H1 (cell line): ENCODE results near the gene TXN2. TPM values are rescaled to one million over a fixed set of nuclear protein-coding genes. Genes with fewer than 3 reads are reported as not detected.

Experiments used
- CTCF ChIA-PET: fragments of 300-600 bp; sonication (Branson Sonifier 250); formaldehyde crosslinking; loops from one replicate; lab custom pipeline; 2021; ENCODE audit not compliant: partially characterized antibody; lab: Charles Lee
- POLR2A ChIA-PET: fragments of 300-600 bp; sonication (Branson Sonifier 250); formaldehyde crosslinking; loops from one replicate; lab custom pipeline; 2021; ENCODE audit warnings: inconsistent platforms; ENCODE audit not compliant: partially characterized antibody; lab: Charles Lee
- DNase-seq, 2 experiments: peaks; one replicate each; pipeline versions ENCODE4 v3.0.0 to v3.0.0-alpha.2; 2010 to 2022; ENCODE audit warnings: low spot score in 2 of 2, low read depth in 1 of 2, mixed read lengths in 1 of 2
- FAIRE-seq: peaks from 2 replicates; lab custom pipeline; 2011; peaks lifted over from hg19 to GRCh38; lab: Jason Lieb, UNC
- H2AFZ ChIP-seq: 2 replicates; pipeline ENCODE4 v1.8.1; 2012; ENCODE audit warnings: low read length, inconsistent platforms
- H2AK5ac ChIP-seq: 2 replicates; pipeline ENCODE4 v1.6.1; 2013; ENCODE audit warnings: low read depth, low read length
- H2BK120ac ChIP-seq: replicated peaks from 2 replicates; pipeline ENCODE3; 2013; ENCODE audit warnings: low read depth, low read length, inconsistent platforms
- H2BK12ac ChIP-seq: 2 replicates; pipeline ENCODE4 v1.6.1; 2013; ENCODE audit warnings: low read depth, low read length
- H2BK15ac ChIP-seq: 2 replicates; pipeline ENCODE4 v1.6.1; 2013; ENCODE audit warnings: low read length
- H2BK20ac ChIP-seq: 2 replicates; pipeline ENCODE4 v1.6.1; 2013; ENCODE audit warnings: low read length
- H2BK5ac ChIP-seq: 2 replicates; pipeline ENCODE4 v1.6.1; 2013; ENCODE audit warnings: low read depth, low read length
- H3K14ac ChIP-seq: 2 replicates; pipeline ENCODE4 v1.6.1; 2013; ENCODE audit warnings: inconsistent platforms; ENCODE audit not compliant: insufficient read length
- H3K18ac ChIP-seq: 2 replicates; pipeline ENCODE4 v1.6.1; 2013; ENCODE audit warnings: low read length; ENCODE audit errors: extremely low read depth
- H3K23ac ChIP-seq: 2 replicates; pipeline ENCODE4 v1.6.1; 2013; ENCODE audit warnings: inconsistent platforms; ENCODE audit not compliant: insufficient read length
- H3K23me2 ChIP-seq: 2 replicates; pipeline ENCODE4 v1.6.1; 2013; ENCODE audit warnings: low read depth, low read length
- H3K27ac ChIP-seq: 2 replicates; pipeline ENCODE4 v1.6.1; 2011; ENCODE audit warnings: low read depth, low read length, inconsistent platforms
- H3K27me3 ChIP-seq, 4 experiments: replicated peaks in 1 of 4; 1 replicate in 1 of 4; 2 replicates in 3 of 4; pipeline versions ENCODE4 v1.6.1 to v1.8.1; 2011 to 2013; ENCODE audit warnings: low read length in 3 of 4, mild to moderate bottlenecking in 3 of 4, inconsistent platforms in 2 of 4, mixed read lengths in 2 of 4, moderate library complexity in 1 of 4; ENCODE audit not compliant: control insufficient read depth in 3 of 4, insufficient read depth in 3 of 4; ENCODE audit errors: extremely low read depth in 1 of 4
- H3K36me3 ChIP-seq, 4 experiments: 2 replicates each; pipeline versions ENCODE4 v1.6.1 to v1.8.1; 2011 to 2013; ENCODE audit warnings: mild to moderate bottlenecking in 4 of 4, low read length in 3 of 4, moderate library complexity in 2 of 4, control low read depth in 1 of 4, inconsistent platforms in 1 of 4; ENCODE audit not compliant: insufficient read depth in 4 of 4, control insufficient read depth in 2 of 4
- H3K4ac ChIP-seq: replicated peaks from 2 replicates; pipeline ENCODE3; 2013; ENCODE audit warnings: low read length, low read depth, mixed read lengths, inconsistent platforms; ENCODE audit not compliant: insufficient read length
- H3K4me1 ChIP-seq, 4 experiments: replicated peaks in 1 of 4; 1 replicate in 1 of 4; 2 replicates in 3 of 4; pipeline versions ENCODE4 v1.6.1 to v1.8.1; 2011 to 2013; ENCODE audit warnings: low read length in 3 of 4, inconsistent platforms in 2 of 4, mixed read lengths in 1 of 4; ENCODE audit not compliant: insufficient read depth in 4 of 4, control insufficient read depth in 3 of 4
- H3K4me2 ChIP-seq, 2 experiments: 2 replicates each; pipeline versions ENCODE4 v1.6.1 to v1.8.1; 2011 to 2013; ENCODE audit warnings: low read depth in 2 of 2, low read length in 2 of 2, control low read depth in 1 of 2, inconsistent platforms in 1 of 2, mild to moderate bottlenecking in 1 of 2; ENCODE audit not compliant: insufficient read depth in 1 of 2
- H3K4me3 ChIP-seq, 4 experiments: fragments of 200-600, 300-600 bp in 1 of 4; sonication (generic), shearing (Covaris generic), sonication (Bioruptor Twin) in 1 of 4; 2 replicates each; pipeline versions ENCODE4 v1.5.1 to v1.8.1; 2011 to 2016; ENCODE audit warnings: low read length in 4 of 4, low read depth in 3 of 4, control low read depth in 2 of 4, inconsistent platforms in 2 of 4, mild to moderate bottlenecking in 2 of 4, mixed read lengths in 1 of 4, moderate library complexity in 1 of 4; ENCODE audit not compliant: insufficient read depth in 2 of 4; ENCODE audit errors: extremely low read depth in 1 of 4
- H3K56ac ChIP-seq: replicated peaks from 2 replicates; pipeline ENCODE3; 2013; ENCODE audit warnings: low read depth, mild to moderate bottlenecking, mixed read lengths, low read length, inconsistent platforms; ENCODE audit not compliant: insufficient read length
- H3K79me1 ChIP-seq: 2 replicates; pipeline ENCODE4 v1.6.1; 2013; ENCODE audit warnings: low read depth, low read length, control low read depth
- H3K79me2 ChIP-seq, 2 experiments: 2 replicates each; pipeline versions ENCODE4 v1.6.1 to v1.8.1; 2012 to 2013; ENCODE audit warnings: low read length in 2 of 2, mild to moderate bottlenecking in 2 of 2, inconsistent platforms in 1 of 2; ENCODE audit not compliant: insufficient read depth in 2 of 2, control insufficient read depth in 1 of 2
- H3K9ac ChIP-seq, 4 experiments: replicated peaks in 1 of 4; 1 replicate in 1 of 4; 2 replicates in 3 of 4; pipeline versions ENCODE4 v1.6.1 to v1.8.1; 2011 to 2013; ENCODE audit warnings: low read depth in 3 of 4, low read length in 3 of 4, control low read depth in 2 of 4, mild to moderate bottlenecking in 2 of 4, moderate library complexity in 2 of 4, inconsistent platforms in 1 of 4; ENCODE audit errors: extremely low read depth in 1 of 4
- H3K9me3 ChIP-seq, 2 experiments: 2 replicates each; pipeline versions ENCODE4 v1.6.1 to v1.8.1; 2012 to 2013; ENCODE audit warnings: mild to moderate bottlenecking in 2 of 2, moderate library complexity in 2 of 2, control low read depth in 1 of 2, inconsistent platforms in 1 of 2, low read depth in 1 of 2, low read length in 1 of 2, mixed read lengths in 1 of 2; ENCODE audit not compliant: insufficient read depth in 2 of 2
- H4K20me1 ChIP-seq, 2 experiments: replicated peaks in 1 of 2; 2 replicates each; pipeline versions ENCODE3 to v1.8.1; 2011 to 2013; ENCODE audit warnings: inconsistent platforms in 2 of 2, low read length in 2 of 2, mild to moderate bottlenecking in 1 of 2; ENCODE audit not compliant: insufficient read depth in 2 of 2, control insufficient read depth in 1 of 2
- H4K5ac ChIP-seq: 2 replicates; pipeline ENCODE4 v1.6.1; 2013; ENCODE audit warnings: low read length, low read depth, mixed read lengths, inconsistent platforms; ENCODE audit not compliant: insufficient read length
- H4K8ac ChIP-seq: 2 replicates; pipeline ENCODE4 v1.8.0; 2013; ENCODE audit warnings: mild to moderate bottlenecking, moderate library complexity, low read length, inconsistent platforms; ENCODE audit not compliant: insufficient read depth; ENCODE audit errors: extremely low read depth
- H4K91ac ChIP-seq: replicated peaks from 2 replicates; pipeline ENCODE3; 2013; ENCODE audit warnings: low read length, mixed read lengths, inconsistent platforms; ENCODE audit not compliant: insufficient read length
- KDM4A ChIP-seq: IDR thresholded peaks from one replicate; pipeline ENCODE4 v1.7.1; 2012; ENCODE audit warnings: low read depth, mild to moderate bottlenecking, moderate library complexity, low read length, inconsistent platforms; ENCODE audit not compliant: severe bottlenecking
- POLR2AphosphoS5 ChIP-seq: IDR thresholded peaks from 2 replicates; pipeline ENCODE4 v1.6.1; 2011; ENCODE audit warnings: low read depth, low read length
- SRF ChIP-seq: IDR thresholded peaks from 2 replicates; pipeline ENCODE4 v1.6.1; 2011; ENCODE audit warnings: mild to moderate bottlenecking, low read depth, low read length, moderate library complexity
- TCF12 ChIP-seq: IDR thresholded peaks from 2 replicates; pipeline ENCODE4 v1.6.1; 2011; ENCODE audit warnings: low read depth, mild to moderate bottlenecking, low read length
- WGBS, 2 experiments: shearing (Covaris generic) in 1 of 2; methylation state at CpG; one replicate each; pipeline versions ENCODE4 v1.1.6 to v1.1.7; 2013 to 2015; ENCODE audit warnings: low lambda C conversion rate in 2 of 2, mixed read lengths in 2 of 2, inconsistent platforms in 1 of 2, low coverage in 1 of 2, missing lambda C conversion rate in 1 of 2; ENCODE audit not compliant: insufficient replicate concordance in 2 of 2, insufficient coverage in 1 of 2, insufficient read length in 1 of 2; ENCODE audit errors: extremely low coverage in 1 of 2, missing lambda C conversion rate in 1 of 2; 5-methylcytosine and 5-hydroxymethylcytosine counted together
- polyA plus RNA-seq, 7 experiments: library from polyadenylated mRNA; depleted of rRNA in 3 of 7; stranded (reverse) in 5 of 7; unstranded in 2 of 7; fragments of >200 nt in 5 of 7; fragments of 200-250 nt in 2 of 7; gene quantifications; 1 replicate in 5 of 7; 2 replicates in 1 of 7; 4 replicates in 1 of 7; pipeline versions ENCODE4 v1.2.1 to v1.2.3, GENCODE V29; 2011 to 2013; ENCODE audit warnings: missing spikeins in 2 of 7, mixed read lengths in 2 of 7
- total RNA-seq: library from RNA; stranded (reverse); fragmentation: NEBNext Ultra II Directional; extraction: Animal tissue kit (Norgen Biotek cat#: 25700); gene quantifications from 2 replicates; pipeline ENCODE4 v1.2.1, GENCODE V29; 2021

TXN2 gene
- total and polyA plus RNA-seq, 2 of the 8 experiments (the other 6 are each of a cell fraction or from before 2014, with no cell fraction given) = 47.5 to 116 TPM

- H3K27ac ChIP-seq = no peak overlapping the region
- H3K36me3 ChIP-seq = peaks cover 35 to 51% (median 46%) of the 10 kb centered on the region in 4 experiments
- H3K4me1 ChIP-seq = peaks cover 0 to 5% (median 0%) of the 10 kb centered on the region in 4 experiments; a peak in 1 of 7 replicates
- no peak overlapping the region for H2AFZ ChIP-seq
- H3K79me1 ChIP-seq = no peaks in the 10 kb centered on the region
- no peak overlapping the region for H3K18ac ChIP-seq
- no peak for FAIRE-seq
- no peak overlapping the region for H4K8ac ChIP-seq
- H3K9me3 ChIP-seq = peaks cover 0 to 8% of the 10 kb centered on the region in 2 experiments; a peak in 2 of 4 replicates
- 91% methylated on average over 2 of the region's 3 CpGs; no CpG with 5 or more reads in 1 of the 2 experiments for WGBS, 2 experiments
- no peak overlapping the region for H3K4ac ChIP-seq
- no peak overlapping the region for H2BK120ac ChIP-seq
- H2AK5ac ChIP-seq = no peak overlapping the region
- H2BK15ac ChIP-seq = no peak overlapping the region
- H2BK20ac ChIP-seq = no peak overlapping the region
- no peak overlapping the region for H3K9ac ChIP-seq
- H3K79me2 ChIP-seq = peaks cover 0 to 2% of the 10 kb centered on the region in 2 experiments; a peak in 1 of 4 replicates
- no peak overlapping the region for H3K4me2 ChIP-seq
- H2BK5ac ChIP-seq = no peak overlapping the region
- no peak overlapping the region for H3K23ac ChIP-seq
- H3K23me2 ChIP-seq = no peaks in the 10 kb centered on the region; the same call in 1 of the 2 replicates
- no peak overlapping the region for H2BK12ac ChIP-seq
- H3K27me3 ChIP-seq = peaks cover 0 to 11% (median 6%) of the 10 kb centered on the region in 4 experiments; a peak in 4 of 7 replicates
- no peak overlapping the region for H3K4me3 ChIP-seq
- H4K5ac ChIP-seq = no peak overlapping the region
- CTCF ChIA-PET = interaction anchor here (0.7 to 5.6 kb wide), 15 partner anchors 10 to 748 kb away, joined by 3 to 63 read pairs (median 5); partner anchors contain the start of gene APOL2
- H4K91ac ChIP-seq = no peak overlapping the region
- DNase-seq = no peak
- no peak overlapping the region for H3K56ac ChIP-seq
- peaks cover 3 to 17% of the 10 kb centered on the region in 2 experiments for H4K20me1 ChIP-seq
- no peak overlapping the region for H3K14ac ChIP-seq
- POLR2A ChIA-PET = interaction anchor here (0.6 to 8.8 kb wide), 10 partner anchors 8 to 232 kb away, joined by 3 to 92 read pairs (median 4); partner anchors contain the start of gene EIF3D
- TF ChIP-seq SRF = no peak
- TF ChIP-seq TCF12 = no peak
- TF ChIP-seq KDM4A = no peak
- no peak for TF ChIP-seq POLR2AphosphoS5
These were observed 28.9 kb upstream of the TXN2 start for GRCh38 chr22:36510384-36510783.
